GM21786 (cell line): ENCODE data around the gene TIMM23B.
"Not testable (repeated sequence)": the region's sequence is repeated elsewhere in the genome, so short reads cannot be mapped to it uniquely, and the experiment has no call there.

ENCODE experiments used
- ATAC-seq: cut with Tn5 transposase; IDR thresholded peaks from one replicate; pipeline ENCODE4 v1.9.1; 2021; ENCODE audit not compliant: unreplicated experiment

The TIMM23B gene, protein sequence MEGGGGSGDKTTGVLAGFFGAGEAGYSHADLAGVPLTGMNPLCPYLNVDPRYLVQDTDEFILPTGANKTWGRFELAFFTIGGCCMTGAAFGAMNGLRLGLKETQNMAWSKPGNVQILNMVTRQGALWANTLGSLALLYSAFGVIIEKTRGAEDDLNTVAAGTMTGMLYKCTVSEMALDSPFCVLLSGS

DNA sequence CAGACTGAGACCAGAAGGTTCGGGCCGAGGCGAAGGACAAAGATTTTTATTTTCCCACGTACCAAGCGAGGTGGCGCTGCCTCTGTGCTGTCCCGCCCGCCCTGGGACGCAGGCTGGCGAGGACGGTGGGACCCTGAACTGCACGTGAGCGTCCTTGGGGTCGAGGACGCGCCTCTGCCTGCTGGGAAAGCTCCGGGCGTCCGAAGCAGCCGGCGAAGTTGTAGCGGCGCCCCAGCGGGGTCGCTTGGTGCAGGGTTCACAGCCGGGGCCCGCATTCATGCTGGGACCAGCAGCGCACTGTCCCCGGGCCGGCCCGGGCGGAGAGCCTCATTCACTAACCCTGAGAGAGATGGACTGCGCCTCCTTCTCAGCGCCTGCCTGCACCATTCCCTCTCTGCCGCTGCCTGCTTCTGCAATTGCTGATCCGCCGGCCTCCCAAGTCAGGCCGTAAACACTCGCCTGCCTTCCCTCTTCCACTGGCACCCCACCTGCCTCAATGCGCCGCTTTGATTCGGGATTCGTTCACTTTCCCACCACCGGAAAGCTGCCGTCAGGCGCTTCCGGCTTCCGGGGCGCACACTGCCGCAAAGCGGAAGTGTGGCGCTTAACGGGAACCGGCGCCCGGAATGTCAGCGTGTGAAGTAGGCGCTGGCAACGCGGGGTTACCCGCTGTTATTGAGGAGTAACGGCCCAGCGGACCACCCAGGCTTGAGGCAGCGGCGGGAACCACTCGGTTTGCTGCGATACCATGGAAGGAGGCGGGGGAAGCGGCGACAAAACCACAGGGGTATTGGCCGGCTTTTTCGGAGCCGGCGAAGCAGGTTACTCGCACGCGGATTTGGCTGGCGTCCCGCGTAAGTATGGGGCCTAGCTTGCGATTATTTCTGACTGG is at the start of gene TIMM23B, which contains the start of gene PARG:
Gene TIMM23B (plus strand): TSS at position 607 of the 892 bp plus-strand sequence. CDS start 142 bp downstream, at position 749.
Gene PARG (minus strand): TSS at position 581 of the 892 bp plus-strand sequence. CDS start 302 bp downstream, at position 279.
- peak; percentile 71 for ATAC-seq

DNA sequence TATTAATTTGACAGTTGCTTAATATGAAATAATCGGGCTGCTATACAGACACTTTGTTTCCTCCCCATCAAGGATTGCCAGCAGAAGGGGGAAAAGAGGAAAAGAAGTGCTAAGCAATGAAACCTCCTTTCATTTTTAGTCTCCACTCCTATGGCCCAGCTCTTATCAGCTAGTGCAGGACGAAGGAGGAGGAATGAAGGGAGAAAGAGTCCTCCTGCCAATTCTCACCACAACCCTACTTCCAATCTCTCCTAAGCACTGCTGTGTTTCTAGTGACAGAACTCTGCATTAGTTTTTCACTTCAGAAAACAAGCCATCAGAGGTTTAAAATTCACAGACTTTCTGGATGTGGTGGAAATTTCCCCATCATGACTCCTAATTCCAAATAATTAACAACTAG is 41.9 kb upstream of the TIMM23B start:
- not testable (repeated sequence) for ATAC-seq

DNA sequence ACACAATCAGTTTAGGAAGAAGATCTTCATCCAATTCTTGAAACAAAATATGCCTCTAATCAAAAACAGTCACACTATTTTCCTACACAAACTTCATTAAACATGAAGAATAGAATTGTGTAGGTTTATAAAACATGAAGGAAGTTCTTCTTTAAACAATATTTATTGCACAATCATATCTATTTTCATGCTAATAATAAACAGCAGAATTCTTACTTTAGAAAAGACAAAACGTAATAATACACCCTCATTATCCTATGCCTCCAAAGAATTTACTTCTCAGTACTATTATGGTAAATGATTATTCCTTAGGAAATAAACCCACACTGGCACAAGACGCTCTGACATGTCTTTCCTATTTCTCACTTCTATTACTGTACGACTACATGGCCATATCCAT is 41.4 kb upstream of the TIMM23B start:
- ATAC-seq: not testable (repeated sequence)

DNA sequence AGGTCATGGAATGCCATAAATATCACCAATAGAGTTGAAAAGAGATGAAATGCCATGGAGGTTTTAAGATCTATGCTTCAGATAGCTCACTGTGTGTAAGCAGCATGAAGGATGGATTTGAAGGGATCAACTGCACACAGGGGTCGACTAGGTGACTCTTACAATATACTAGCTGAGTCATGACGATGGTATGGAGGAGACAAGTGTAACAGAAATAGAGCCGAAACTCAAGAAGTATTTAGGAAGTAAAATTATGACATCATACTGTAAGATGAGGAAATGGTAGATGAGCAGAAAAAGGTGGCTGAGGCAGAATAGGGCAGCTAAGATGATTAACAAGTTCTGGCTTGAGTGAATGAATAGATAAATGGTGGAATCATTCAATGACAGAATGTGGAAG is 38.0 kb upstream of the TIMM23B start:
- ATAC-seq: not testable (repeated sequence)

DNA sequence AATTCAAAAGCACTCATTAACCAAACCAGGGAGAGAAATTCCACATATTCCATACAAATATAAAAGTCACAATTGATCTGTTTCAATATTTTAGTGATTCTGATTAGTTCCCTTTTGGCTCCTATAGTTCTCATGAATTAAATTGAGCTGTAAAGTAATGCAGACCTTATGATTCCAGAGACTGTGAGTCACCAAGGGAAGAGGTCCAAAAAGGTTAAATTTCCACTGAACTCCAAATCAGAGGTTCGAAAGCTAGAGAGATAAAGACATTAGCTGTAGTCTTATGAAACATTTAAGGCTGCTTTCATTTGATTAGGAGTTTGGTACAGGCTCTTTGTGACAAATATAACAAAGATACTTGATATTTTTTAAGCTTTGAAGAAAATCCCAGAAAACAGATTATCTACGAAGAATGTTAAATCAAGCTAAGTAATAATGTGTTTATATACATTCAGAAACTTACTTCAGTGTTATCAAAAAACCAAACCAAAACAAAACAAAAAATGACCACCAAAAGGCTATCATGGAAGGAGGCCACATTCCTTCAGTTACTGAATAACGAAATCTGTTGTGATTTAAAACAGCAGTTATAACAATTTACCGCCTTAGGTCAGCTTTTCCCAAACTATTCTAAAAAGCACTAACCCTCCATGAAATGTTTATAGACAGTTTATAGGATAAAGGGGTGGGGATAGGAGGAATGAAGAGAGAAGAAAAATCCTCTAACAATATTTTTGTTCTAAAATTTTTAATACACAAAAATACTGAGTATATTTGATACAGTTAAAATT is 33.4 kb upstream of the TIMM23B start:
- not testable (repeated sequence) for ATAC-seq

DNA sequence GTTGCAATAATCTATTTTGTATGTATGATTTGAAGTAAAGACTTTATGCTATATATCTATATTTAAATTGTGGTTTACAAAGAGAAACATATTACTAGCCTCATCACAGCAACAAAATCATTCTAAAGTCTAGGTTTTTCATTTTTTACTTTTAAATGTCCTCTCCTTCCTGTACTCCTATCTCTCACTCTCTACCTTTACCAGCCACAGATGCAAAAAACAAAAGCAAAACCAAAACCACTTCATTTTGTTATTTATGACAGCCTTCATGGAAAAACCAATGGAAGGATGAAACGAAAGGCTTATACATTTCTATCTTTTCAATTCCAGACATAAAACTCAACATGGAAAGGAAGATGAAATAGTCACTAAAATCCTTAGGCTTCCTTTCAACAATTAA is 31.6 kb upstream of the TIMM23B start:
- ATAC-seq: not testable (repeated sequence)

DNA sequence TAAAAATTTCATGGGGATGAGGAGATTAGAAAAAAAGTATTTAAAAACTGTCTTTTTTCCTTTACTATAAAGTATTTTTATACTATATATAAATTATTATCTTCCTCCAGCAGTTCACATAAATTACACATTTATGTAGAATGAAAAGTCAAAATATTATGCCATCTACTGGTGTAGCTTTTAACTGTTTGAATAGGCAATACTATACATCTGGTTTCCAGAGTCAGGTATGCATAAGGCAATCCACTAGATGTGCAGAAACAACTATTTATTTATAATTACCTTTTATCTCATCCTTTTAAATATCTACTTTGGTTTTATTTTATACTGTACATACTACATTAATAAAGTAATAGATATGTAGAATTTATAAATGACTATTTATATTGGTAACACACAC is 25.4 kb upstream of the TIMM23B start:
- not testable (repeated sequence) for ATAC-seq

DNA sequence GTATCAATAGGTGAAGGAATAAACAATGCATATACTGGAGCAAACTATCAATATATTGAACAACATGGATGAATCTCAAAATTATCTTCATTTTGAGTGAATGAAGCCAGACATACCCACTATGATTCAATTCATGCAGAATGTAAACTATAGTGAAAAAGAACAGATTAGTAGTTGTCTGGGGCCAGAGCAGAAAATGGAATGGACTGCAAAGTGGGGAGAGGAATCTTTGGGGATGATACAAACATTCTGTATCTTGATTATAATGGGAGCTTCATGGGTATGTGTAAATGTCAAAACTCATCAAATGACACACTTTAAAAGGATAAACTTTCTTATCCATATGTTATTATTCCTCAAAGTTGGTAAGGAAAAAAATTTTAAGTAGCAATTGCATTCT is 23.9 kb upstream of the TIMM23B start:
- ATAC-seq: not testable (repeated sequence)

DNA sequence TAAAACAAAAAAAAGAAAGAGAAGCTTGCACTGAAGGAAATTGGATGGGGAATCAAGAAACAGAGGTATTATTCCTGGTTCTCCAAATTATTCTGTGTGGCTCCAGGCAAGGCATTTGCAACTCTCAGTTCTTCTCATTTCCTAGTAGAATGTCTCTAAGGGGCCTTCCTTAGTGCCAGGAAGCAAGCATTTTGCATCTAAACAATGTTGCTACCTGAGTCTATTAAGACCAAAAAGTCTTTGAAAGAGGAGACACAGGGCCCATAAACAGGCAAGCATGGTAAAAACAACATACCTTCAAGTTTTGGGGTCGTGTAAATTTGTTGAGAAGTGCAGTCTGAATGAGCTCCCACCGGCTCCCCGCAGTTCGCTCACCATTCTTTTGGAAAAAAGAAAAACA is 19.8 kb upstream of the TIMM23B start:
- not testable (repeated sequence) for ATAC-seq

DNA sequence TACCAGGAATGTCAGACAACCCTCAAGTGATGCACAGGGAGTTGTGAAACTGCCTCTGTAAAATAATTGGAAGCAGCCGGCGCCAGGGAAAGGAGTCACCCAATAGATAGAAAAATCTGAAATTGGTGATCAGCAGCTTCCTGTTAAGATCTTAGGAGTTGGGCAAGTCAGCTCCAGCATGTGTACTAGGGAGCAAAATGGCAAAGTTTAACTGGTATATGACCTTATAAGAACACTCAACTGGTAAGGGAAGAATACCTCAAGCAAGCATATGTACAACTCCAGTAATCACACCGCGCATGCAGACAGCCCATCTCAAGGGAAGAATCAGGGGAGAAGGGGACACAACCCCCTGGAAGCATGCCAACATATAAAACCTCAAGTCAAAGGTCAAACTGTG is 18.3 kb upstream of the TIMM23B start:
- ATAC-seq: not testable (repeated sequence)

DNA sequence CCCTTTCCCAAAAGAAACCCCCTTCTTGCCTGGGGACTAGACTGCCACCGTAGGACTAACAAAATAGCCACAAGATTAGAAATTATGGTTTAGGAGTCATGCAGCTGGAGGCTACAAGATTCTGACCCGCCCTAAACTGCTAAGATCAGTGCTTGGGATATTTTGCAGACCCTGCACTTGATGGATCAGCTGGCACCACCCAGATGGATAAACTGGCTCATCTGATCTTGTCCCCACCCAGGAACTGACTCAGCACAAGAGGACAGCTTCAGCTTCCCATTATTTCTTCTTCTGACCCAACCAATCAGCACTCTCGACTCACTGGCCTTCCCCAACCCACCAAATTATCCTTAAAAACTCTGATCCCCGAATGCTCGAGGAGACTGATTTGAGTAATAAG is 10.6 kb upstream of the TIMM23B start:
- not testable (repeated sequence) for ATAC-seq

DNA sequence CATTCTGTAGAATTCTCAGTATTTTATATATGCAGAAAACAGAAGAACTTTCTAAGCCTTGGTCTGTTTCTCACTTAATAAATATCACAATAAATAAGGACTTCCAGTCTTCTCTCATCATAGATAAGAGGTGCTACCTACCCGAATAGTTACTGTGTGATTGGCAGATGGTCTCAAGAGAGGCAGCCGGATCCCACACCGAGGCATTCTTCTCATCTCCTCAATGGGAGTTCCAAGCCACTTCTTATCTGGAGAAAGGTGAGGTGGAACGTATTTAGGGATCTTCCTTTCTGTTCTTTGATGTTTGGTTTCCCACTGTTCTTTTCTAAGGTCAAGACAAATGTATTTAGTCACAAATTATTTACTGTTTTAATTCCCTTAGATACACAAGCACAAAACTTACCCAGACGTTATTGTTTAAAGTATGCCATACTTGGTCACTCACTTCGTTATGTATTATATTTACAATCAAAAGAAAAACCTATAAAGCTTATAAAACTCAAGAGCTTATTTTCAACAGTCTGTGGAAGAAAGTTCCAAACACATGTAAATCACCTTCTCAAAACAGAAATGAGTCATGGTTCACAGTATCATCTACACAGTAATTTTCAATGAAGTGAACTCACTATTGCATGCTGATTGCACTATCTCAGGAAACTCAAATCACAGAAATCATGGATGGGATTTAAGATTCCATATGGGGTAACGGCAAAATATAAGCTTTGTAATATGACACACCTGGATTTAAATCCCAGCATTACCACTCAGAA is 9.7 kb upstream of the TIMM23B start:
- ATAC-seq: not testable (repeated sequence)

DNA sequence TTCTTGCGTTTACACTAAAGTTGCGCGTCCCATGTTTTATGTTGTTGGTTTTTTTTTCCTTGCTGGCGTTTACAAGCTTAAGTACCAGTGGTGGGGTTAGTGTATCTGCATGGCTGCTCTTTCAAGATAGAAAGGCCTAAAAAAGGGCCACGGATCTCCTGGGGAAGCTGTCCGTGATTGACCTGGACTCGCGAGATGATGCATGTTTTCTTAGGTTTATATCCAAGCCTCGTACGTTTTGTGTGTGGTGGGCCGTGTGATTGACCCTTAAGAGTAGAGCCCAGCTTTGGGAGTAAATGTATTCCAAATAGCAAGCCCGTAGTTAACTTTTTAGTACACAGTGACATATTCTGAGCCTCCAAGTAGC is 469 bp downstream of the TIMM23B start:
- ATAC-seq: peak; percentile 5

DNA sequence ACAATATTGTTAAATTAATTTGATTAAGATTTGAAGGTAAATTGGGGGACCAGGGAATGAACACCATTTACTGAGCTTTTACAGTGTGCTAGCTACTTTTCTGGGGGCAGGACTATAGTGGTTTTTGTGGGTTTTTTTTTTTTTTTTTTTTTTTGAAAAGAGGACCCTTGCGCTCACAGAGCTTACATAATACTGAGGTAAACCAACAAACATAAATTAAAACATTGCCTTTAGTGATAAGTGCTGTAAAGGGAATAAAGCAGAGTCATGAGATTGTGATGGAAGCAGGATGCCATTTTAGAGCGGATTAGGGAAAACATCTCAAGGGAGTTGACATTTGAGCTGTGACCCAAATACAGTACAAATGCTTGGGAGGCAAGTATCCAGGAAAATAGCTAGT is 1.8 kb downstream of the TIMM23B start:
- ATAC-seq: not testable (repeated sequence)

DNA sequence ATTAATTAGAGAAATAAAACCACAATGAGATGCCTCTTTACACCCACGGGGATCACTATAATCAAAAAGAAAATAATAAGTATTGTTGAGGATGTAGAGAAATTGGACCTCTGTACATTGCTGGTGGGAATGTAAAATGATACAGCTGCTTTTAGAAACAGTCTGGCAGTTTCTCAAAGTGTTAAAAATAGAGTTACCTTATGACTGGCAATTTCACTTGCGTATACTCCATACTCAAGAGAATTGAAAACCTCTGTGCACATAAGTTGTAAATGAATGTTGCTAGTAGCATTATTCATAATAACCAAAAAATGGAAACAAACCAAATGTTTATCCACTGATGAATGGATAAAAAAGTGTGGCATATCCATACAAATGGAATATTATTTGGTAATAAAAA is 6.3 kb downstream of the TIMM23B start:
- ATAC-seq: peak; percentile 91

DNA sequence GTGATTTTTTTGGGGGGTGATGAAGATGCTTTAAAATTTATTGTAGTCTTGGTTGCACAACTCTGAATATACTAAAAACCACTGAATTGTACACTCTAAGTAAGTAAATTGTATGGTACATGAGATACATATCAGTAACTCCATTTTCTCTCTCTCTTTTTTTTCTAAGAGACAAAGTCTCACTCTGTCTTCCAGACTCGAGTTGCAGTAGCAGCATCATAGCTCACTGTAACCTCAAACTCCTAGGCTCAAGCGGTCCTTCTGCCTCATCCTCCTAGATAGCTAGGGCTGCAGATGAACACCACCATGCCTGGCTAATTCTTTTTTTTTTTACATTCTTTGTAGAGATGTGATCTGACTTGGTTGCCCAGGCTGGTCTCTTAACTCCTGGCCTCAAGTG is 6.9 kb downstream of the TIMM23B start:
- ATAC-seq: not testable (repeated sequence)

DNA sequence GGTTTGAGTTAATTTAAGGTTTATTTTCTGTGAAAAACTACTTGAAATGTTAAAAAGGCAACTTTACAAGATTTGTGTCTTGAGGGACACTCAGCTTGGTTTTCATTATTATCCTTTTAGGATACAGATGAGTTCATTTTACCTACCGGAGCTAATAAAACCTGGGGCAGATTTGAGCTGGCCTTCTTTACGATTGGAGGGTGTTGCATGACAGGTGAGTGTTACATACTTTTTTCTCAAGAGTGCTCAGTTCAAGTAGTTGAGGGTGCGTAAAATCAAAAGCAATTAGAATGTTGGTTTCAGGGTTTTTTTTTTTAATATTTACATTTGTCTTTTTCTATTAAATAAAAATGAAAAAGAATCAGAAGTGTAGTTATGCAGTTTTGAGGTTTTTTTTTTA is 10.2 kb downstream of the TIMM23B start:
- not testable (repeated sequence) for ATAC-seq

DNA sequence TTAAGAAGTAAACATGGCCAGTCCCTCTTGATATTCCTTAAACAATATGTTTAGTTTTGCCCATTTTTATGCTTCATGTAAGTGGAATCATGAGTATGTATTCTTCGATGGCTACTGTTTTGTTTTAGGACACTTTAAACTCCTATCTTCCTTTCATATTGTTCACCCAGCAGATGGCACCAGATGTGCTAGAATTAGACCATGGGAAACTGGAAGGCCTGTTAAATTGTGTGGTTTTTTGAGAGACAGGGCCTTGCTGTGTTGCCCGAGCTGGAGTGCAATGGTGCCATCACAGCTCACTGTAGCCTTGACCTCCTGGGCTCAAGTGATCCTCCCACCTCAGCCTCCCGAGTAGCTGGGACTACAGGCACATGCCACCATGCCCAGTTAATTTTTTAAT is 11.3 kb downstream of the TIMM23B start:
- not testable (repeated sequence) for ATAC-seq

DNA sequence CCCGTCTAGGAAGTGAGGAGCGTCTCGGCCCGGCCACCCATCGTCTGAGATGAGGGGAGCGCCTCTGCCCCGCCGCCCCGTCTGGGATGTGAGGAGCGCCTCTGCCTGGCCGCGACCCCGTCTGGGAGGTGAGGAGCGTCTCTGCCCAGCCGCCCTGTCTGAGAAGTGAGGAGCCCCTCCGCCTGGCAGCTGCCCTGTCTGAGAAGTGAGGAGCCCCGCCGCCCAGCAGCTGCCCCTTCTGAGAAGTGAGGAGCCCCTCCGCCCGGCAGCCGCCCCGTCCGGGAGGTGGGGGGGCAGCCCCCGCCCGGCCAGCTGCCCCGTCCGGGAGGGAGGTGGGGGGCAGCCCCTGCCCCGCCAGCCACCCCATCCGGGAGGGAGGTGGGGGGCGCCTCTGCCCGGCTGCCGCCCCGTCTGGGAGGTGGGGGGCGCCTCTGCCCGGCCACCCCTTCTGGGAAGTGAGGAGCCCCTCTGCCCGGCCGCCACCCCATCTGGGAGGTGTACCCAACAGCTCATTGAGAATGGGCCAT is 28.5 kb downstream of the TIMM23B start:
- ATAC-seq: not testable (repeated sequence)

DNA sequence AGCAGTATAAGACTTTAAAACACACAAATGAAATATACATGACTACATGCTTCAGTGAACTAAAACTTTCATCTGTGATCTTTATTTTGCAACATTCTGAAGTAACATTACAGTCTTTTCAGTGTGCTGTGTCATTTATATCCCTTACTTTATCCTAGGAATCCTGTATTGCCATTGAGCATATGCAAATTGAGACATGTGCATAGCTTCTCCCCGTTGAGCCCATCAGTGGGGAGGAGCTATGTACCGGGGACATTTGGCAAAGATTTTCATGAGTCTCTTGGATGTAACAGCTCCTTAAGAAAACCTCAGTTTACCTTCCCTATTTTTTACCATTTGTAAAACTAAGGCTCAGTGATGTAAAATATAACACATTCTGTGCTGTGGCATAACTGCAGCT is 29.6 kb downstream of the TIMM23B start:
- ATAC-seq: not testable (repeated sequence)
